ENCODE data around the gene MTIF2.
A peak's percentile ranks its signal among the peaks of the same experiment; 100 is the strongest.
"Not testable (repeated sequence)": the region's sequence is repeated elsewhere in the genome, so short reads cannot be mapped to it uniquely, and the experiment has no call there.

The MTIF2 gene

DNA sequence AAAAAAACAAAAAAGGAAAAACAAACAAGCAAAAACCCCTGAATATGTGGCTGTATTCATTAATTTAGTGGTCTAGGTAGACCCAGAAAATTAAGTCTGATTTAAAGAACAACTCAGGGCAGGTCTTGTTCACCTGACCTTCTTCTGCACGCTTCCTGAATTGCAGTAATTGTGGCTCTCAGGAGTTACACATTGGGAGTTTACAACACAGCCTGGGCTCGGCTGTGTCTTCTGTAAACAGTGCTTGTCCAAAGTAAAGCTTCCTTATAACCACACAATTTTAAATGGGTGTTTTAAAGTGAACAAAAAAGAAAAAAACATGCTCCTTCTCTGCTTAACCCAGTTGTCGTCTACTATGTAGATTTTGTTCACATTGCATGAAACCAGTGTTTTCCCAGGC, 8.3 kb upstream of the MTIF2 start:
- no peaks in the 10 kb centered on the region for H3K36me3 ChIP-seq (replicated peaks)
- H3K4me1 ChIP-seq: peaks cover 37% of the 10 kb centered on the region
- no peaks in the 10 kb centered on the region for H3K9me3 ChIP-seq
- H3K27me3 ChIP-seq (ENCODE audit: low read depth): no peaks in the 10 kb centered on the region
- no peak for DNase-seq (ENCODE audit: low spot score in 2 of 2)
- in situ Hi-C loops (cut with MboI; ENCODE audit: low sequenced_read_pairs): no loop called here
- H3K4me3 ChIP-seq: no peak overlapping the region

DNA sequence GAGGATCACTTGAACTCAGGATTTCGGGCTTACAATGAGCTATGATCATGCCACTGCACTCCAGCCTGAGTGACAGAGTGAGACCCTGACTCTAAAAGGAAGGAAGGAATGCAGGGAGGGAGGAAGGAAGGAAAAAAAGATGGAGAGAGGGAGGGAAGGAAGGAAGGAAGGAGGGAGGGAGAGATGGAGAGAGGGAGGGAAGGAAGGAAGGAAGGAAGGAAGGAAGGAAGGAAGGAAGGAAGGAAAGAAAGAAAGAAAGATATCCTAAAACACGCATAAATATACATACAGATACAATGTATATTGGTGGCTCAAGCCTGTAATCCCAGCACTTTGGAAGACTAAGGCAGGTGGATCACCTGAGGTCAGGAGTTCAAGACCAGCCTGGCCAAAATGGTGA, 5.3 kb upstream of the MTIF2 start:
- H3K4me3 ChIP-seq; DNase-seq (ENCODE audit: low spot score in 2 of 2); in situ Hi-C loops (cut with MboI; ENCODE audit: low sequenced_read_pairs); H3K27me3 ChIP-seq (ENCODE audit: low read depth); H3K9me3 ChIP-seq; H3K36me3 ChIP-seq (replicated peaks): not testable (repeated sequence)
- H3K4me1 ChIP-seq: peaks cover 20% of the 10 kb centered on the region

DNA sequence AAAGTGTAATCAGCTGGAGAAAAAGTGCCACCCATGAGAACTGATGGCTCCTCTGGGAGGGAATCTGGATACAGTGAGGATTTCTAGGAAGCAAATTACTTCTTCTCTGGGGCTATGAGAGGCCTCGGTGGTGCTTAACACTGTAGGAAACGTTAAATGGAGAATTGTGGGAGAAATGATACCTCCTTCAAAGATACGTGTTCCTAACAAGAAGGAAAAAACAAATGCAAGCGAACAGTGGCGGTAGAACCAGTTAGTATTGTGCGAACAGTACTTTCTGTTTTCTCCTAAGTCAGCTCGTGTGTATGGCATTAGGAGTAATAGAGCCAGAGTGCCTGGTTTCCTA, 587 bp upstream of the MTIF2 start:
- no peak for DNase-seq (ENCODE audit: low spot score in 2 of 2)
- peak overlapping the region; percentile 74 for H3K4me3 ChIP-seq
- in situ Hi-C loops (cut with MboI; ENCODE audit: low sequenced_read_pairs): no loop called here
- H3K4me1 ChIP-seq: peaks cover 15% of the 10 kb centered on the region
- H3K36me3 ChIP-seq (replicated peaks): peaks cover 13% of the 10 kb centered on the region
- H3K27me3 ChIP-seq (ENCODE audit: low read depth): no peaks in the 10 kb centered on the region
- no peaks in the 10 kb centered on the region for H3K9me3 ChIP-seq

DNA sequence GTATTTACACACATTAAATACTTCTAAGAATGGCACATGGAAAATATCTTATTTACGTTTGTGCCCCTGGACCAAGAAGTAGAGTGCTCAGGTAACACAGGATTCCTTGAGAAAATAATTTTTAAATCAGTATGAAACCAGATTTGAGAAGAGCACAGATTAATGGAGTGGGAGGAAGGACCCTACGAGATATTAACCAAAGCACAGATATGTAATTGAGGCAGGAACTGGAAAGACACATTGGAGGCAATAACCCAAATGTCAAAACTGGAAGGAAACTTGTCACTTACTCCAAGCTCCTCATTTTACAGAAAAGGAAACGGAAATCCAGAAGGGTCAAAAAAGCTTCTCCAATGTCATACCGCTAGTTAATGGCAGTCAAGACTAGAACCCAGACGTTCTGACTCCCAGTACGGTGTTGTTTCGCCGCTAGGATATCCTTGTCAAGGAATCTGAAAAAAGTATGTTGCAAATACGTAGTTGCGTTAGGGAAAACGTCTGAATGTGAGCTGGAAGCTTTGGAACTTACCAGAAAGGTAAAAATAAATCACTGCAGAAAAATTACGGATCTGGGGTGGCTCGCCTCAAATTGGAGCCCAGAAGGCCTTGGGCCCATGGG, 634 bp downstream of the MTIF2 start:
- Histone ChIP-seq H3K4me1 (peaks cover 15% of the 10 kb centered on the region), H3K4me3 (peak overlapping the region; percentile 74), H3K36me3 (replicated peaks) (peaks cover 20% of the 10 kb centered on the region), H3K9me3 (no peaks in the 10 kb centered on the region), H3K27me3 (ENCODE audit: low read depth) (no peaks in the 10 kb centered on the region)
- no peak for DNase-seq (ENCODE audit: low spot score in 2 of 2)
- in situ Hi-C loops (cut with MboI; ENCODE audit: low sequenced_read_pairs): no loop called here

DNA sequence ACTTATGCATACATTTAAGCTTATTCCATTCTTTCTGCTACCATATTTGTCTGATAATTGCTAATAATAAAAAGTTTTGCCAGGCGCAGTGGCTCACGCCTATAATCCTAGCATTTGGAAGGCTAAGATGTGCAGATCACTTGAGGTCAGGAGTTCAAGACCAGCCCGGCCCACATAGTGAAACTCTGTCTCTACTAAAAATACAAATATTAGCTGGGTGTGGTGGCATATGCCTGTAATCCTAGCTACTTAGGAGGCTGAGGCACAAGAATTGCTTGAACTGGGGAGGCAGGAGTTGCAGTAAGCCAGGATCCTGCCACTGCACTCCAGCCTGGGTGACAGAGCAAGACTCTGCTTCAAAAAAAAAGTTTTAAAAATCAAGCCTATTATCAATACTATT, 9.4 kb downstream of the MTIF2 start:
- H3K27me3 ChIP-seq (ENCODE audit: low read depth); H3K9me3 ChIP-seq; in situ Hi-C loops (cut with MboI; ENCODE audit: low sequenced_read_pairs); H3K4me3 ChIP-seq; H3K4me1 ChIP-seq; DNase-seq (ENCODE audit: low spot score in 2 of 2): not testable (repeated sequence)
- peaks cover 40% of the 10 kb centered on the region for H3K36me3 ChIP-seq (replicated peaks)

DNA sequence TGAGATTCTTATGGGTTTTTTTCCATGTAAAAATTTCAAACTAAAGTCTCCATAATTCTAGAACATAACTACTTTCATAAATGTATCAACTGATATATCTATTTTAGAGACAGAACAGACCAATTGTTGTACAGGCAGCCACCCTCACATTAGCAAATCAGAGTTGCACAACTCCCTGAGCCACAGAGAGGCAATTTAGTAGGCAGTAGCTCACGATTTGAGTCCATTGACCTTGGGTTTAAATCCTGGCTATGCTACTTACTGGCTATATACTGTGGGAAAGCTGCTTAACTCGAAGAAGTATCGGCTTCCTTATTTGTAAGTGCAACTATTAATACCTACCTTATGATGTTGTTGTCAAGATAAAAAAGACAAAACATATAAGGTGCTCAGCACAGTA, 16.2 kb downstream of the MTIF2 start:
- DNase-seq (ENCODE audit: low spot score in 2 of 2): no peak
- Histone ChIP-seq H3K9me3 (no peaks in the 10 kb centered on the region), H3K4me3 (no peak overlapping the region), H3K36me3 (replicated peaks) (peaks cover 41% of the 10 kb centered on the region), H3K4me1 (no peaks in the 10 kb centered on the region), H3K27me3 (ENCODE audit: low read depth) (no peaks in the 10 kb centered on the region)
- in situ Hi-C loops (cut with MboI; ENCODE audit: low sequenced_read_pairs): no loop called here

DNA sequence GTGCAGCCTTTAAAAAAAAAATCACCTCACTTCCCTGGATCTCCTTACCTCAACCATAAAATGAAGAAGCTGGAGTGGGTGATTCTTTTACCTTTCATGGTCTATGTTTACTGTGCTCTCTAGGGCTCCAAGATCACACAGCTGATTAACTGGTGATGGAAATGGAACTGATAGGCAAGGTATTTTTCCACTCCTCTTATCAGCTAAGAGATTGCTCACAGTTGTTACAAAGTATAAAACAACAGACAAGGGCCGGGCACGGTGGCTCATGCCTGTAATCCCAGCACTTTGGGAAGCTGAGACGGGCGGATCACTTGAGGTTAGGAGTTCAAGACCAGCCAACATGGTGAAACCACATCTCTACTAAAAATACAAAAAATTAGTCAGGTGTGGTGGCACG, 22.0 kb downstream of the MTIF2 start:
- Histone ChIP-seq H3K27me3 (ENCODE audit: low read depth) (no peaks in the 10 kb centered on the region), H3K4me1 (no peaks in the 10 kb centered on the region), H3K9me3 (no peaks in the 10 kb centered on the region), H3K36me3 (replicated peaks) (peaks cover 45% of the 10 kb centered on the region), H3K4me3 (no peak overlapping the region)
- DNase-seq (ENCODE audit: low spot score in 2 of 2): no peak
- in situ Hi-C loops (cut with MboI; ENCODE audit: low sequenced_read_pairs): no loop called here

DNA sequence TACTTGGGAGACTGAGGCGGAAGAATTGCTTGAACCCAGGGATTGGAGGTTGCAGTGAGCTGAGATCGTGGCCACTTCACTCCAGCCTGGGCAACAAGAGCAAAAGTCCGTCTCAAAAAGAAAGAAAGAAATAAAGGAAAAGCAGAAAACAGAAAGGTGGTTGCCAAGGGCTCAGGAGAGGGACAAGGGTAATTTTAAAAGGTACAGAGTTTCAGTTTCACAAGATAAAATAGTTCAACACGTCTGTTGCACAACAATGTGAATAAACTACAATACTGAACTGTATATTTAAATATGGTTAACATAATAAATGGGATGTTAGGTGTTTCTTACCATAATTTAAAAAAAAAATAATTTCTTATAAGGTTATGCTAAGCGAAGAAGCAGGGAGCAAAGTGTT, 23.6 kb downstream of the MTIF2 start:
- in situ Hi-C loops (cut with MboI; ENCODE audit: low sequenced_read_pairs): no loop called here
- peaks cover 41% of the 10 kb centered on the region for H3K36me3 ChIP-seq (replicated peaks)
- H3K4me3 ChIP-seq: no peak overlapping the region

DNA sequence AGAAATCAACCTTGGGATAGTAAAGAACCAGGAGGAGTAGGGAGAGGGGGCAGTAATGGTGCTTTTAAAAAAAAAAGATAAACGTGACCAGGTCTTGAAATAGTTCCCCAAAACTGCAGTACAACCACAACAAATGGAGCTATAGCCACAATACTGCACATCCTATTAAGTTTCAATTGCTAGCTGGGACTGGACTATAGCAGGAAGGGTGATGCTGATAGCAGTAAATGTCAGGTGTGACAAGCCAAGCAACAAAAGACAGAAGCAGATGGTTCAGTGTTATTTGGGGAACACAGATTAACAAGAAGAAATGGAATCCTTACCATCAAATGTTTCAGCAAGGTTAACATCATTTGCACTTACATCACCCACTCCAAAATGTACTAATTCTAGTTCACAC, 26.4 kb downstream of the MTIF2 start:
- Histone ChIP-seq H3K9me3 (no peaks in the 10 kb centered on the region), H3K4me3 (no peak overlapping the region), H3K36me3 (replicated peaks) (peaks cover 44% of the 10 kb centered on the region), H3K4me1 (0 out of 2 replicates have a peak, but pooled peaks cover 5% of the 10 kb centered on the region), H3K27me3 (ENCODE audit: low read depth) (no peaks in the 10 kb centered on the region)
- no peak for DNase-seq (ENCODE audit: low spot score in 2 of 2)
- in situ Hi-C loops (cut with MboI; ENCODE audit: low sequenced_read_pairs): no loop called here

More for the DNA sequence above, 23.6 kb downstream of the MTIF2 start:
- Histone ChIP-seq H3K9me3 (no peaks in the 10 kb centered on the region), H3K27me3 (ENCODE audit: low read depth) (no peaks in the 10 kb centered on the region), H3K4me1 (no peaks in the 10 kb centered on the region)
- no peak for DNase-seq (ENCODE audit: low spot score in 2 of 2)

DNA sequence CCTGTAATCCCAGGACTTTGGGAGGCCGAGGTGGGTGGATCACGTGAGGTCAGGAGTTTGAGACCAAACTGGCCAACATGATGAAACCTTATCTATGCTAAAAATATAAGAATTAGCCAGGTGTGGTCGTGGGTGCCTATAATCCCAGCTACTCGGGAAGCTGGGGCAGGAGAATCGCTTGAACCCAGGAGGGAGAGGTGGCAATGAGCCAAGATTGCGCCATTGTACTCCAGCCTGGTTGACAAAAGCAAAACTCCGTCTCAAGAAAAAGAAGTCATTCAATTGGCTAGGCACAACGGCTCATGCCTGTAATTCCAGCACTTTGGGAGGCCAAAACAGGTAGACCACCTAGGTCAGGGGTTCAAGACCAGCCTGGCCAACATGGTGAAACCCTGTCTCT, 27.4 kb downstream of the MTIF2 start:
- H3K4me1 ChIP-seq; DNase-seq (ENCODE audit: low spot score in 2 of 2); H3K4me3 ChIP-seq; H3K27me3 ChIP-seq (ENCODE audit: low read depth); H3K9me3 ChIP-seq; in situ Hi-C loops (cut with MboI; ENCODE audit: low sequenced_read_pairs): not testable (repeated sequence)
- H3K36me3 ChIP-seq (replicated peaks): peaks cover 42% of the 10 kb centered on the region

DNA sequence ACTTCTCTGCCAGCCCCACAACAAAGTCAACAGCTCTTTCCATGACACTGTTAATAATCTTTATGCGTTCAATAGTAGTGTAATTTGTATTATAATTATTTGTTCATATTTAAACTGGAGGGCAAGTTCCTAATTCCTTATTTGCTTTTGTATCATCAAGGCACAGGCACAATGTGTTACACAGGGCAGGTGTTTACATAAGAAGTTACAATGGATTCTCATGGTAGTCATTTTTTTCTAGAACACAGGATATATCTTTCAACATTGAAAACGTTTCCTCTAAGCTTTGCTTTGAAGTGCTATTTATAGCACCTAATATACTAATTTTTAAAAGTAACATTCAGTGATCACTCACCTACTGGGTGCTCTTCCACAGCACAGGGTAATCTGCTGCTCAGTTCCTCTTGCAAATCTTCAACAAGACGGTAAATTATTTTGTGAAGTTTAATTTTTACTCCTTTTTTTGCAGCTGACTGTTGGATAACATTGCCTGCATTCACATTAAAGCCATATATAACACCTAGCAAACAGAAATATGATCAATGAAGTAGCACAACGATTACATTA, 29.3 kb downstream of the MTIF2 start:
- no peak for DNase-seq (ENCODE audit: low spot score in 2 of 2)
- no peaks in the 10 kb centered on the region for H3K9me3 ChIP-seq
- H3K4me3 ChIP-seq: no peak overlapping the region
- in situ Hi-C loops (cut with MboI; ENCODE audit: low sequenced_read_pairs): no loop called here
- H3K27me3 ChIP-seq (ENCODE audit: low read depth): no peaks in the 10 kb centered on the region
- H3K4me1 ChIP-seq: peaks cover 14% of the 10 kb centered on the region
- H3K36me3 ChIP-seq (replicated peaks): peaks cover 51% of the 10 kb centered on the region

DNA sequence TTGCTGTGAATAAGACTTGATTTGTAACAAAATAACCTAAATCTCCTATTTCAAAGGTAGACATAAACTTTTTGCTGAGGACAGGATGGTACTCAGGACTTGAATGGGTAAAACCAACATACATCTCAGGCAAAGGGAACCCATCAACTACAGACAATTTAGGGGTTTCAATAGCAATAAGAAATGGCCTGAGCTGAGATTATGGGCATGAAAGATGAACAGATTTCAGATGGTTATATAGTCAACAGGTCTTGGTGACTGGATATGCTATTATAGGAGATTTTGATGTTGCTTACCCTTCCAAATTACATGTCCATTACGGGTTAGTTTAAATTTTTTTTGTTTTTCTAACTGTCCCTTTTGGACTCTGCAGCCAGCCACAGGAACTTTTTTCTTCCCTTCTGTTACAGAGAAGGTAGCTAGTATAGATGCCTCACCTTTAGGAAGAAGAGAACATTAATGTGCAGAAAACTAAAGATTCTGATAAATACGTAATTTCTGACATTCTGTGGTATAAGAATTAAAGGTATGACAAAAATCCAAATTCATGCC, 32.0 kb downstream of the MTIF2 start:
- Histone ChIP-seq H3K4me1 (peaks cover 25% of the 10 kb centered on the region), H3K27me3 (ENCODE audit: low read depth) (no peaks in the 10 kb centered on the region), H3K9me3 (no peaks in the 10 kb centered on the region), H3K4me3 (no peak overlapping the region), H3K36me3 (replicated peaks) (peaks cover 61% of the 10 kb centered on the region)
- in situ Hi-C loops (cut with MboI; ENCODE audit: low sequenced_read_pairs): no loop called here
- no peak for DNase-seq (ENCODE audit: low spot score in 2 of 2)

DNA sequence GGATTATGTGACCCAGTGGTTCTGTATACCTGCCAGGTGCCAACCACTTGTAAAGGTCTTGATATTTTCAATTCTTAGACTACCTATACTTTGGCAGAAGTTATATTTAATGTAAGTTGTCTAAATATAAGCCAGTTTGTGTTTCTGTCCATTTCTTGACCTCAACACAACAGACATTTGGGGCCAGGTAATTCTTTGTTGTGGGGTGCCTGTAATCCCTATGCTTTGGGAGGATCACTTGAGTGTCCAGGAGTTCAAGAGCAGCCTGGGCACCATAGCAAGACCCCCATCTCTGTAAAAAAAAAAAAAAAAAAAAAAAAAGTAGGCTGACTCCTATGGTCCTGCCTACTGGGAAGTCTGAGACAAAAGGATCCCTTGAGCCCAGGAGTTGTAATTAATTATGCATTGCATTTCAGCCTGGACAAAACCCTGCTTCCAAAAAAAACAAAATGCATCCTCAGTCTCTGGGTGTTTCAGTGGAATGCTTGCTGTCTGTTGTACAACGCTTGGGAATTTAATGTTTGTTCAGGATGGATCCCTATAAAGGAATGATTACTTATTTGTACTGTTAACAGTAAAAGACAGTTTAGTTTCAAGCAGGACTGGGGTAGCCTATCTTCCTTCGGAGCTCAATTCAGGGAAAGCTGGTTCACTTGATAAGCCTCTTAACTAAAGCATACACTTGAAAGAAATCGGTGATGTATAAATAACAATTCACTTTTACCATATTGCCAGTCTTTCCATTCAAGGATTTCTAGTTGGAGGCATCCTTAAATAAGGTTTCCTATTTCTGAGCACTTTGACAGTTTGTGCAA, 33.1 kb downstream of the MTIF2 start:
- Histone ChIP-seq H3K36me3 (replicated peaks) (peaks cover 60% of the 10 kb centered on the region), H3K4me3 (no peak overlapping the region)
- DNase-seq (ENCODE audit: low spot score in 2 of 2): no peak

DNA sequence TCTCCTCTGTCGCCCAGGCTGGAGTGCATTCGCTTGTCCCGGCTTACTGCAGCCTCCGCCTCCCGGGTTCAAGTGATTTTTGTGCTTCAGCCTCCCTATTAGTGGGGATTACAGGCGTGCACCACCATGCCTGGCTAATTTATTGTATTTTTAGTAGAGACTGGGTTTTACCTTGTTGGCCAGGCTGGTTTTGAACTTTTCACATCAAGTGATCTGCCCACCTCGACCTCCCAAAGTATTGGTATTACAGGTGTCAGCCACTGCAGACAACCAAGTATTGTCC, 35.4 kb downstream of the MTIF2 start:
- H3K36me3 ChIP-seq (replicated peaks): peaks cover 50% of the 10 kb centered on the region
- peaks cover 22% of the 10 kb centered on the region for H3K4me1 ChIP-seq
- H3K27me3 ChIP-seq (ENCODE audit: low read depth): no peaks in the 10 kb centered on the region
- DNase-seq (ENCODE audit: low spot score in 2 of 2): no peak
- no peaks in the 10 kb centered on the region for H3K9me3 ChIP-seq
- in situ Hi-C loops (cut with MboI; ENCODE audit: low sequenced_read_pairs): no loop called here
- H3K4me3 ChIP-seq: peak overlapping the region; percentile 86

More for the DNA sequence above, 33.1 kb downstream of the MTIF2 start:
- H3K9me3 ChIP-seq: no peaks in the 10 kb centered on the region
- in situ Hi-C loops (cut with MboI; ENCODE audit: low sequenced_read_pairs): no loop called here
- H3K27me3 ChIP-seq (ENCODE audit: low read depth): no peaks in the 10 kb centered on the region
- H3K4me1 ChIP-seq: peaks cover 26% of the 10 kb centered on the region

Measured in HAP-1 (cell line).